Measurements from ENCODE around the gene ZHX3.

- TF ChIP-seq, protein P1, sequence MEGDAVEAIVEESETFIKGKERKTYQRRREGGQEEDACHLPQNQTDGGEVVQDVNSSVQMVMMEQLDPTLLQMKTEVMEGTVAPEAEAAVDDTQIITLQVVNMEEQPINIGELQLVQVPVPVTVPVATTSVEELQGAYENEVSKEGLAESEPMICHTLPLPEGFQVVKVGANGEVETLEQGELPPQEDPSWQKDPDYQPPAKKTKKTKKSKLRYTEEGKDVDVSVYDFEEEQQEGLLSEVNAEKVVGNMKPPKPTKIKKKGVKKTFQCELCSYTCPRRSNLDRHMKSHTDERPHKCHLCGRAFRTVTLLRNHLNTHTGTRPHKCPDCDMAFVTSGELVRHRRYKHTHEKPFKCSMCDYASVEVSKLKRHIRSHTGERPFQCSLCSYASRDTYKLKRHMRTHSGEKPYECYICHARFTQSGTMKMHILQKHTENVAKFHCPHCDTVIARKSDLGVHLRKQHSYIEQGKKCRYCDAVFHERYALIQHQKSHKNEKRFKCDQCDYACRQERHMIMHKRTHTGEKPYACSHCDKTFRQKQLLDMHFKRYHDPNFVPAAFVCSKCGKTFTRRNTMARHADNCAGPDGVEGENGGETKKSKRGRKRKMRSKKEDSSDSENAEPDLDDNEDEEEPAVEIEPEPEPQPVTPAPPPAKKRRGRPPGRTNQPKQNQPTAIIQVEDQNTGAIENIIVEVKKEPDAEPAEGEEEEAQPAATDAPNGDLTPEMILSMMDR (conservative IDR thresholded peaks at IDR 0.05) = no peak
- no peak for TF ChIP-seq EZH2 (IDR thresholded peaks at IDR 0.05; ENCODE audit: low read depth)
These were observed 142.3 kb downstream of the ZHX3 start for GRCh38 chr20:41175201-41175651.

All from PC-9 (cell line).